PC-3 (cell line): ENCODE measurements around the gene TCEA2.

ENCODE experiments used
- EZH2 ChIP-seq: fragments of 300-600 bp; sonication (generic); IDR thresholded peaks from one replicate; pipeline ENCODE4 v1.6.1; 2017; ENCODE audit warnings: antibody characterized with exemption, mild to moderate bottlenecking, low read length; ENCODE audit not compliant: unreplicated experiment
- EZH2phosphoT487 ChIP-seq: fragments of 300-600 bp; sonication (generic); IDR thresholded peaks from 2 replicates; pipeline ENCODE4 v1.6.1; 2018; ENCODE audit warnings: mild to moderate bottlenecking, antibody characterized with exemption, low read length, borderline replicate concordance
- TF ChIP-seq, protein P1 (sequence below): fragments of 300-600 bp; sonication (generic); conservative IDR thresholded peaks from 2 replicates; pipeline ENCODE4 v1.5.1; 2017; ENCODE audit warnings: antibody characterized with exemption, low read depth, mild to moderate bottlenecking, low read length

DNA sequence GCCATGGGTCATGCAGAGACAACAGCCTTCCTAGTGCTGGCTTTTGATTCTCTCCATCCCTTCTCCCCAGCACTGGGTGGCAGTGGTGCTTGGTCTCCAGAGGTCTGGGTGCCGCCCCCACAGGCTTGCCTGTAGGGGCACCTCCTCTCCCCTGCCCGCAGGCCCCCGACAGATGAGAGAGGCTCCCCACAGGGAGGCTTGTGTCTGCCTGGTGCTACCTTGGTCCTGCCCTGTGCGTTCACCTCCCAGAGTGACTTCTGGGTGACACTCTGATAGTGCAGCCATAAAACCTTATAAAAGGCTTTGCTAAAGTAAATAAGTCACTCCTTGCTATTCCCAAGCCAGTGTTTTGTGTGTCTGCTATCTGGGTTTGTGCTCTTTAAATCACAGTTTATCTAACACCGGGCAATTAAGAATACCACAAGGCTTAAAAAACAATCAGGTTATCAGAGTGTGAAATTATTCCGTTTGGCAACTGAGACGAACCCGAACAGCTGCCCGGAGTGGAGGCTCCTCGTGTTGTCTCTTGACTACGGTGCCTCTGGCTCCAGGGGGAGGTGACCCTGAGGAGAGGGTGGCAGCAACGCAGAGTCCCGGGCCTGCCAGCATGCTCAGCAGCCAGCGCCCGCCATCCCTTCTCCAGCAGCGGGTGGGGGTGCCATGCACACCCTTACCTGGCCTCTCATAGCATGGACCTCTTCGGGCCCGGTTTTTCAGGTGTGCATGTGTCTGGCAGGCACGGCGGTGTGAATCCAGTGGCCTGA, 32.4 kb upstream of the TCEA2 start:
- TF ChIP-seq, protein P1, sequence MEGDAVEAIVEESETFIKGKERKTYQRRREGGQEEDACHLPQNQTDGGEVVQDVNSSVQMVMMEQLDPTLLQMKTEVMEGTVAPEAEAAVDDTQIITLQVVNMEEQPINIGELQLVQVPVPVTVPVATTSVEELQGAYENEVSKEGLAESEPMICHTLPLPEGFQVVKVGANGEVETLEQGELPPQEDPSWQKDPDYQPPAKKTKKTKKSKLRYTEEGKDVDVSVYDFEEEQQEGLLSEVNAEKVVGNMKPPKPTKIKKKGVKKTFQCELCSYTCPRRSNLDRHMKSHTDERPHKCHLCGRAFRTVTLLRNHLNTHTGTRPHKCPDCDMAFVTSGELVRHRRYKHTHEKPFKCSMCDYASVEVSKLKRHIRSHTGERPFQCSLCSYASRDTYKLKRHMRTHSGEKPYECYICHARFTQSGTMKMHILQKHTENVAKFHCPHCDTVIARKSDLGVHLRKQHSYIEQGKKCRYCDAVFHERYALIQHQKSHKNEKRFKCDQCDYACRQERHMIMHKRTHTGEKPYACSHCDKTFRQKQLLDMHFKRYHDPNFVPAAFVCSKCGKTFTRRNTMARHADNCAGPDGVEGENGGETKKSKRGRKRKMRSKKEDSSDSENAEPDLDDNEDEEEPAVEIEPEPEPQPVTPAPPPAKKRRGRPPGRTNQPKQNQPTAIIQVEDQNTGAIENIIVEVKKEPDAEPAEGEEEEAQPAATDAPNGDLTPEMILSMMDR = no peak
- TF ChIP-seq EZH2 (no peak), EZH2phosphoT487 (no peak)
